Body of pancreas (tissue), 4 donors: Measurements from ENCODE around the gene TXNRD2.

Experiments used
- CTCF ChIP-seq, 7 experiments: fragments of 450-650 bp in 4 of 7; fragments of 200-600 bp in 3 of 7; sonication (generic) in 3 of 7; IDR thresholded peaks; one replicate each; pipeline ENCODE4 v1.5.1; 2016 to 2019; ENCODE audit warnings: antibody characterized with exemption in 7 of 7
- POLR2A ChIP-seq, 3 donors: fragments of 450-650 bp; IDR thresholded peaks; one replicate each; pipeline ENCODE4 v1.6.1; 2016; ENCODE audit warnings: antibody characterized with exemption in 3 of 3, mild to moderate bottlenecking in 2 of 3

GRCh38 chr22:19884161-19884953 is 57.3 kb downstream of the TXNRD2 start:
- TF ChIP-seq CTCF (IDR thresholded peaks at IDR 0.05) (no peak), POLR2A (IDR thresholded peaks at IDR 0.05) (no peak)
